ENCODE measurements around the gene BTBD7. TPM values are rescaled to one million over a fixed set of nuclear protein-coding genes. Genes with fewer than 3 reads are reported as not detected.

Gene BTBD7
- polyA plus RNA-seq, 1 donor (not counting 4 experiments of a cell fraction or from before 2014, with no cell fraction given), result 25.1 TPM

DNA sequence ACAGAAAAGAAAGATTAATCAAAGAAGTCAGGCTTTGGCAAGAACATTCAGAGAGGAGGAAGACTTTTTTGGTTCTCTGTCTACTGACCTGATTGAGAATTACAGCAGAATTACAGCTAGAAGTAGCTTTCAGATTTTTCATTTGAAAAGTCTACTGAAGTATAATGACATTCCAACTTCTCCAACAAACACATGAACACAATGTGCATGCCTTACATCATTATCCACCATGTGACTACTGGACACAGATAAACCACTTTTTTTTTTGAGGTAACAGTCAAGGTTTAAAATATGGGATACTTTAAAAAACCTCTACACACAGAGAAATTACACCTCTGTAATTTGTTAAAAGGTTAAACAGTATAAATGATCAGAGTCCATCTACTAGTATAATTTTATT, 12.3 kb downstream of the BTBD7 start:
- H3K4me2 ChIP-seq (ENCODE audit: control insufficient read depth, extremely low read depth, insufficient read depth, low read depth, low read length), result no peak overlapping the region
- H3K4me3 ChIP-seq (ENCODE audit: control insufficient read depth in 2 of 3, extremely low read depth in 1 of 3, insufficient read depth in 2 of 3, low read depth in 1 of 3, low read length in 3 of 3), result no peak overlapping the region
- peak overlapping the region; percentile 30 for H3K27ac ChIP-seq (ENCODE audit: control insufficient read depth, insufficient read depth, low read length)
- H3K9ac ChIP-seq (ENCODE audit: control insufficient read depth, extremely low read depth, insufficient read depth, low read length), result no peak overlapping the region
- FAIRE-seq, result no peak
- no peak for DNase-seq (ENCODE audit: low read depth, low spot score)
- H3K27me3 ChIP-seq (ENCODE audit: control insufficient read depth, extremely low read depth, insufficient read depth, low read length), result no peaks in the 10 kb centered on the region
- peaks cover 95% of the 10 kb centered on the region for H3K79me2 ChIP-seq (ENCODE audit: control insufficient read depth, insufficient read depth, low read length)
- H3K4me1 ChIP-seq (ENCODE audit: control insufficient read depth, extremely low read depth, insufficient read depth, low read length), result peaks cover 26% of the 10 kb centered on the region
- no peak for TF ChIP-seq EZH2 (IDR thresholded peaks at IDR 0.05; ENCODE audit: low read length)
- TF ChIP-seq, protein P1, sequence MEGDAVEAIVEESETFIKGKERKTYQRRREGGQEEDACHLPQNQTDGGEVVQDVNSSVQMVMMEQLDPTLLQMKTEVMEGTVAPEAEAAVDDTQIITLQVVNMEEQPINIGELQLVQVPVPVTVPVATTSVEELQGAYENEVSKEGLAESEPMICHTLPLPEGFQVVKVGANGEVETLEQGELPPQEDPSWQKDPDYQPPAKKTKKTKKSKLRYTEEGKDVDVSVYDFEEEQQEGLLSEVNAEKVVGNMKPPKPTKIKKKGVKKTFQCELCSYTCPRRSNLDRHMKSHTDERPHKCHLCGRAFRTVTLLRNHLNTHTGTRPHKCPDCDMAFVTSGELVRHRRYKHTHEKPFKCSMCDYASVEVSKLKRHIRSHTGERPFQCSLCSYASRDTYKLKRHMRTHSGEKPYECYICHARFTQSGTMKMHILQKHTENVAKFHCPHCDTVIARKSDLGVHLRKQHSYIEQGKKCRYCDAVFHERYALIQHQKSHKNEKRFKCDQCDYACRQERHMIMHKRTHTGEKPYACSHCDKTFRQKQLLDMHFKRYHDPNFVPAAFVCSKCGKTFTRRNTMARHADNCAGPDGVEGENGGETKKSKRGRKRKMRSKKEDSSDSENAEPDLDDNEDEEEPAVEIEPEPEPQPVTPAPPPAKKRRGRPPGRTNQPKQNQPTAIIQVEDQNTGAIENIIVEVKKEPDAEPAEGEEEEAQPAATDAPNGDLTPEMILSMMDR (optimal IDR thresholded peaks at IDR 0.05 in 1 of 3, IDR thresholded peaks at IDR 0.05 in 1 of 3, conservative IDR thresholded peaks at IDR 0.05 in 1 of 3; ENCODE audit: extremely low read depth in 1 of 3, insufficient read depth in 2 of 3, low read length in 3 of 3), result no peak
- H3K36me3 ChIP-seq (ENCODE audit: control insufficient read depth in 2 of 2, extremely low read depth in 1 of 2, insufficient read depth in 2 of 2, low read length in 2 of 2), result peaks cover 8 to 16% of the 10 kb centered on the region in 2 experiments
- no peaks in the 10 kb centered on the region for H3K9me3 ChIP-seq (ENCODE audit: control insufficient read depth, low read depth, low read length)
- H2AFZ ChIP-seq (ENCODE audit: control insufficient read depth, low read length), result no peak overlapping the region
- peaks cover 6% of the 10 kb centered on the region for H4K20me1 ChIP-seq (ENCODE audit: control insufficient read depth, extremely low read depth, insufficient read depth, low read length)
- dilution Hi-C loops (cut with MboI; ENCODE audit: extremely low pct_ligation_motif_present, low sequenced_read_pairs), result no loop called here
- peaks cover 5% of the 10 kb centered on the region for H3K9me1 ChIP-seq (ENCODE audit: control insufficient read depth, extremely low read depth, insufficient read depth, low read length)

DNA sequence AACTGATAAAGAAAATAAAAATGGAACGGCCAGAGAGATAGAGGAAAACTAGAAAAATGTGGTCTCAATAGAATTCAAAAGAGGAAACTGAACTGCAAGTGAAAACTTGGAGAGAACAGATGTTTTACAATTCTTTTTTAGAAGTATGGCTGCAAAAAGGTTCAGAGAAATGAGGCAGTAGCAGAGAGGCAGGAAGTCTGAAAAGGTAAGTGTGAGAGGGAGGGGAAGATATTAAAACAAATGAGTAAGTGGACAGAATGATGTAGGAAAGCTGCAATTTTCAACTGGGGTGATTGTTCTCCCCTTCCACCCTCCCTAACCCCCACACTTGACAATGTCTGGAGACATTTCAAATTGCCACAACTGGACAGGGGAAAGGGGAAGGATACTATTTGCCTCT, 12.9 kb downstream of the BTBD7 start:
- no peaks in the 10 kb centered on the region for H3K9me3 ChIP-seq (ENCODE audit: control insufficient read depth, low read depth, low read length)
- peak overlapping the region; percentile 8 for H3K4me2 ChIP-seq (ENCODE audit: control insufficient read depth, extremely low read depth, insufficient read depth, low read depth, low read length)
- H2AFZ ChIP-seq (ENCODE audit: control insufficient read depth, low read length), result no peak overlapping the region
- dilution Hi-C loops (cut with MboI; ENCODE audit: extremely low pct_ligation_motif_present, low sequenced_read_pairs), result no loop called here
- H3K36me3 ChIP-seq (ENCODE audit: control insufficient read depth in 2 of 2, extremely low read depth in 1 of 2, insufficient read depth in 2 of 2, low read length in 2 of 2), result peaks cover 8 to 16% of the 10 kb centered on the region in 2 experiments
- peaks cover 6% of the 10 kb centered on the region for H4K20me1 ChIP-seq (ENCODE audit: control insufficient read depth, extremely low read depth, insufficient read depth, low read length)
- TF ChIP-seq, protein P1 (optimal IDR thresholded peaks at IDR 0.05 in 1 of 3, IDR thresholded peaks at IDR 0.05 in 1 of 3, conservative IDR thresholded peaks at IDR 0.05 in 1 of 3; ENCODE audit: extremely low read depth in 1 of 3, insufficient read depth in 2 of 3, low read length in 3 of 3), result no peak
- TF ChIP-seq EZH2 (IDR thresholded peaks at IDR 0.05; ENCODE audit: low read length), result no peak
- peak overlapping the region; percentile 30 for H3K27ac ChIP-seq (ENCODE audit: control insufficient read depth, insufficient read depth, low read length)
- H3K27me3 ChIP-seq (ENCODE audit: control insufficient read depth, extremely low read depth, insufficient read depth, low read length), result no peaks in the 10 kb centered on the region
- H3K9me1 ChIP-seq (ENCODE audit: control insufficient read depth, extremely low read depth, insufficient read depth, low read length), result peaks cover 7% of the 10 kb centered on the region
- peaks cover 26% of the 10 kb centered on the region for H3K4me1 ChIP-seq (ENCODE audit: control insufficient read depth, extremely low read depth, insufficient read depth, low read length)
- no peak overlapping the region for H3K9ac ChIP-seq (ENCODE audit: control insufficient read depth, extremely low read depth, insufficient read depth, low read length)
- FAIRE-seq (peak; percentile 17), DNase-seq (ENCODE audit: low read depth, low spot score) (no peak)
- H3K4me3 ChIP-seq (ENCODE audit: control insufficient read depth in 2 of 3, extremely low read depth in 1 of 3, insufficient read depth in 2 of 3, low read depth in 1 of 3, low read length in 3 of 3), result no peak overlapping the region
- H3K79me2 ChIP-seq (ENCODE audit: control insufficient read depth, insufficient read depth, low read length), result peaks cover 95% of the 10 kb centered on the region
